HG03103 (cell line): ENCODE measurements around the gene EPB42.

ENCODE experiments used
- ATAC-seq: cut with Tn5 transposase; IDR thresholded peaks from one replicate; pipeline ENCODE4 v1.9.1; 2021; ENCODE audit warnings: low read depth; ENCODE audit not compliant: unreplicated experiment

EPB42 gene

DNA sequence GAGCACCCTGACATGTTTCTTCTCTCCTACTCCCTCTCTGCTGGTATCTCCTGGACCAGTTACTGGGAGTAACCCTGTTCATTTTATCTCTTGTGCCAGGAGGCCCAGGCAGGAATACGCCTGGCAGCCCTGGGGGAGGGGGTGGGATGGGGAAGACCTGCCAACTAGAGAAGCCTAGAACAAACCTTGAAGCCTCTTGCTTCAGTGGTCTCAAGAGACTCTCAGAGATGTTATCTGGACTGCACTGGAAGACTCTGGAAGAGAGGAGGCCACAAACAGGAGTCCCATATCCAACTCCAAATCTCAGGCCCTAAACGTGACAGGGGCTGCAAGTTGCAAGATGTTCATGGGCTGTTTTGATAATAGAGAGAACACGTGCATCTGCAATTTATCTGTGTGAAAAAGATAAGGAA lies at the start of gene EPB42:
TSS of gene EPB42 (minus strand) at position 28 of the 413 bp plus-strand sequence. CDS start 193 bp downstream, outside the sequence.
- ATAC-seq: no peak

GRCh38 chr15:43270113-43270665 lies 49.4 kb upstream of the EPB42 start:
- ATAC-seq: no peak

- ATAC-seq: no peak
These were observed 47.6 kb upstream of the EPB42 start for GRCh38 chr15:43268111-43269105.

GRCh38 chr15:43267439-43267838 lies 46.6 kb upstream of the EPB42 start:
- ATAC-seq: no peak

DNA sequence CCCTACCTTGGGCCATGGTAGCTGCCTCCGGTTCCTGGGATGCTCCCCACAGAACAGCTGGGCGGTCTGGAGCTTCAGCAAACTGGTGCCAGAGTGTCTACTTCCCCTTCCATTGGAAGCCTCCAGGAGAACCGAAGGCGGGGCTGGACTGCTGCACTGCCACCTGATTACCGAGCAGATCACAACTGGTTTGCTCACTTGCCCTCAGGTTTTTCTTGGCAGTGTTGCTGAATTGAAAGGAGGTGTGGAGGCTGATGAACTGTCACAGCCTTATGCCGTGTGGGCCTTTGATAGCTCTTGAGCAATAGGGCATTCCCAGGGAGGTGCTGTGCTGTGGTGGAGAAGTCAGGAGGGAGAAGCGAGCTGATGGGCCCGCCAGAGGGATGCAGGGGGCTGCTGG lies 46.0 kb upstream of the EPB42 start, which contains the start of gene TGM5:
TSS of gene TGM5 (minus strand) at position 95 of the 400 bp plus-strand sequence. CDS start at position 16, 79 bp downstream.
- ATAC-seq: no peak

- ATAC-seq: no peak
These were observed 45.6 kb upstream of the EPB42 start for GRCh38 chr15:43266386-43266785.

GRCh38 chr15:43260011-43260615 lies 39.3 kb upstream of the EPB42 start:
- no peak for ATAC-seq

- ATAC-seq: no peak
These were observed 38.0 kb upstream of the EPB42 start for GRCh38 chr15:43258781-43259180.

- ATAC-seq: no peak
These were observed 35.5 kb upstream of the EPB42 start for GRCh38 chr15:43256341-43256740.

DNA sequence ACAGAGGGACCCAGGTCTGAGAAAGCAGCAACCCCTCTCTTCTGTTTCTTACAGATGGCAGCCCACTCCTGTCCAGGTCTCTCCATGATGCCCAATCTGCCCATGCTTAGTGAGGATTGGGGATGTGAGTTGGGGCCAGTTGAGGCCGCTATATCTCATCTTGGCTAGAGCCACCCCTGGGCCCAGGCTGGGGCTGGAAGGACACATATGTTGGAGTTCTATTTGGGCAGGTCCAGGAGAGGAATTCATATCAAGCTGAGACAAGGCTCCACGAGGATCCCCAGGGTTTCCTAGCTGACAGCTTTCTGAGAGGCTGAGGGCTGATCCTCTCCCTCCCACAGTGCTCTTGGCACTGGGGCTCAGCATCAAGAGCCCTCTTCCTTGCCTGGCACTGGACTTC lies 34.6 kb upstream of the EPB42 start:
- ATAC-seq: no peak

DNA sequence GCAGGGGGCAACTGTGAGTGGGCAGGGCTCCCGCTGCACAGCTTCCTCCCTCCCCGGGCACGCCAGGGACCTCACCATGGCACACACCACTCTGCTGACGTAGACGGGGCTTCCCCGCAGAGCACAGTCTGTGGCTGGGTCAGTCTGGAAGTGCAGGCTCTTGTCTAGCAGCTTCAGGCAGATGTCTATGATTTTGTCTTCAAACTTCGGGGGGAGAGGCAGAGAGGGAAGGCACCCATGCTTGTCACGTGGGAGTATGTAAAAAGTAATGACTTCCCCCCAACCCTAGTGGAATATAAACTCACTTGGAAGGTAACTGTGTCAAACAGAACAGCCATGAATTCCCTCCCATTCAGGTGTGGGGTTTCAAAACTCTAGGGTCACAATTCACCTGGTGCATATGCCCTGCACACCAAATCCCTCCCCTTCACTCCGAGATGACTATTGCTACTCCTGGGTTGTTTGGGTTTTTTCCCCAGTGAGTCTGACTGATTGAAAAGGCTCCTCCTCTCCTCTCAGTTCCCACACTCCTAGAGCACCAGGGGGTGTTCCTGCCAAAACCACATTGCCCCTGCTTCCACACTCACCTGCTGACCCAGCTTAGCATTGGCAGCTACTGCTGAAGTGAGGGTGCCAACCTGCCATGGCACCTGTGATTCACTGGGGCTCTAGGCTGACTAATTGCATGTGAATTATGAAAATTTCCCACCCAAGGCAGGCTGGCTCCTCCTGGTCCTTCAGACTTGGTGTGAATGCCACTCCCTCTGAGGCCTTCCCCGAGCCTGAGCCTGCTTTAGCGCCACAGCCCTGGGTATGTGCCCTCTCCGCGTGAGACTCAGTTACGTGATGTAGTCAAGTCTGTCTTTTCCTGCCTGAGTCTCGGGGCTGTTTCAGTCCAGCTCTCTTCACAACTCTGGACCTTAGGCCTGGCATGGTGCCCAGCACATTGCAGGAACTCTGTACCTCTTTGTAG lies 32.9 kb upstream of the EPB42 start:
- no peak for ATAC-seq

GRCh38 chr15:43251871-43252250 lies 31.0 kb upstream of the EPB42 start:
- ATAC-seq: no peak

- no peak for ATAC-seq
These were observed 30.5 kb upstream of the EPB42 start for GRCh38 chr15:43251185-43251870.

DNA sequence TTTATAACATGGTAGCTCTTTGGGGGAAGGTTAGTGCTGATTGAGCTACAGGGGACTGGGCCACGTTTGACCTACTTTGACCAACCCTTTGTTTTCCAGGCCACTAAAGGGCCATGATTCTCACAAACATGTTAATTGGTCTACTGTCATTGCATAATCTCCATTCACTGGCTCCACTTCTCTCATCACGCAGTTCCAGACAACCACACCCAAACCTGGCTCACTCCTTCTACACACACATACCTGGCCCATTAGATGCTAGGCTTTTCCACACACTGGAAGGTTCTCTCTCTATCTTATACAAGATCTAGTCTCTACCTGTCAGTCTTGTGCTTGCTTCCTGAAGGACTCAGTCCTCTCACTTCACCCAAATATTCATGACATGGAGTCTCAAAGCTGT lies 30.0 kb upstream of the EPB42 start:
- no peak for ATAC-seq

DNA sequence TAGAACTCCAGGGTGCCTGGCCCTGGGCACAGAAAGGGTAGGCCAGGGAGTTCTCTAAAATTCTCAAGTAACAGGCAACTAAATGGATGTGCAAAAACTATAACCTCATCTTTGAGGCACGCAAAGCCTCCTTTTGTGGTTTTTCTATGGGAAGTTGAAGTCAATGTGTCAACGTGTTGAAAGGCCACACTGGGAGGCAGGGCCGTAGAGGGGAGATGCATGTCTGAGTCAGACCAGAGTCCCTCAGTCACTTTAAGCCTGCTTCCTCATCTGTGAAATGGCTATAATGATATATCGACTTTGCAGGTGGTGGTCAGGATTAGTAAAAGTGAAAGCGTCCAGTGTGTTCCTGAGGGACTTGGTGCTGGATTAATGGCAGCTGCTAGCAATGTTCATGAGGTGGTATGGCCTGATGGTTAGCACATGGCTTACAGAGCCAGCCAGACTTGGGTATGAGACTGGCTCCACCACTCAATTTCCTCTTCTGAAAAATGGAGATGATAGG lies 28.9 kb upstream of the EPB42 start:
- no peak for ATAC-seq

DNA sequence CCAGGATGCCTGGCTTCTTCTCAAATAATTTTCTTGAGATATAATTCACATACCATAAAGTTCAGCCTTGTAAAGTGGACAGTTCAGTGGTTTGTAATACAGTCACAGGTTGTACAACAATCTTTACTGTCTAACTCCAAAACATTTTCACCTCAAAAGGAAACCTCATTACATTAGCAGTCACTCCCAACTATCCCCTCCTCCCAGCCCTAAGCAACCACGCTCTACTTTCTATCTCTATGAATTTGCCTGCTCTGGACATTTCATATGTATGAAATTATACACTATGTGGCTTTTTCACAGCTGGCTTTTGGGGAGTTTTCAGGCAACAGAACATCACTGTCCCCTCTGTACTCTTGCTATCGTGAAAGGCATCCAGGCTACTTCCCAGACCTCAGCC lies 28.4 kb upstream of the EPB42 start:
- no peak for ATAC-seq

DNA sequence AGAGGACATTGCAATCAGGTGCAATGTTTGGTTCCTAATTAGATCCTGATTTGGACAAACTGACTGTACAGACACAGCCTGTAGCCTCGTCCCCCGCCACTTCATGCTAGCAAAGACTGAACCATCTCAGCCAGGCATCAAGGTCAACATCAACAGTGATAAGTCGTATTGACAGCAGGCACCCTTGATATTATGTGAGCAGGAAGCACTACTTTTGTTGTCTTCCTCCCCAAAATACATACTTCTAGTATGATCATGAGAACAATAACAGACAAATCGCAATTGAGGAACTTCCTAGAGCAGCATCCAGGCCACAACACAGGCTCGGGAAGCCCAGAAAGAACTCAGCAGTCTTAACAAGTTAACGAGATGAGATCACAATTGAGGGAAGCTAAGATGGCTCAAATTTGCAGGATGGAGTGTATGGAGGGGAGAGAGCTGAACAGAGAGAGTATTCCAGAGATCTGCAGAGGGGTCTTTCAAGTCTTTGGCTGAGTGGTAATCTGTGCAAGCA lies 25.5 kb upstream of the EPB42 start:
- no peak for ATAC-seq

DNA sequence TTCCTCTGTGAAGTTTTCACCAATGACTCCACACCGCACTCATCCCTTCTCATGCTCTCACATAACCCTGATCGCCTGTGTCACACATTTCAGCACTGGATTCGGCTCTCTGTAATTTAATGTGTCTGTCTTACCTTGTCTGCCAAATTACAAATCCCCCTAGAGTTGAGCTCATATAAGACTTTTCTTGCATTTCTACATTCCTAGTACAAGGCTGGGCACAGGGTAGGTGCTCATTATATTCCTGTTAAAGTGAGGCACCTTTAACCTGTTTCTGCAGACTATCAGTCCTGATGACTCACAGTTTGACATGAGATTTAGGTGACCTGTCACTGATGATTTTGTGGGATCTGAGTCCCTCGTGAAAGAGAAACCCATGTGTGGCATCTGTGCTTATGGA lies 23.3 kb upstream of the EPB42 start:
- no peak for ATAC-seq

- no peak for ATAC-seq
These were observed 22.3 kb upstream of the EPB42 start for GRCh38 chr15:43243020-43243645.
